ENCODE data around the gene TNFRSF25. TPM values are rescaled to one million over a fixed set of nuclear protein-coding genes. Genes with fewer than 3 reads are reported as not detected.
A peak's percentile ranks its signal among the peaks of the same experiment; 100 is the strongest.

The TNFRSF25 gene
- total and polyA plus RNA-seq, 2 donors (not counting 3 experiments of a cell fraction or from before 2014, with no cell fraction given): 33.9 to 38.8 TPM

GRCh38 chr1:6419397-6419803 lies 46.6 kb downstream of the TNFRSF25 start:
- Histone ChIP-seq H3K36me3 (ENCODE audit: control insufficient read depth in 2 of 2, extremely low read depth in 1 of 2, insufficient read depth in 2 of 2, low read length in 2 of 2) (no peaks in the 10 kb centered on the region), H3K4me1 (ENCODE audit: control insufficient read depth, extremely low read depth, insufficient read depth, low read length) (peaks cover 38% of the 10 kb centered on the region), H4K20me1 (replicated peaks; ENCODE audit: control insufficient read depth, extremely low read depth, insufficient read depth, low read length) (no peaks in the 10 kb centered on the region), H3K27ac (ENCODE audit: insufficient read depth, low read depth, low read length) (no peak overlapping the region), H3K9me1 (replicated peaks; ENCODE audit: control insufficient read depth, extremely low read depth, insufficient read depth, low read length) (no peaks in the 10 kb centered on the region), H3K4me2 (ENCODE audit: insufficient read depth, low read length) (peak overlapping the region; percentile 9), H3K79me2 (ENCODE audit: control insufficient read depth, insufficient read depth, low read length) (no peaks in the 10 kb centered on the region), H3K9me3 (replicated peaks; ENCODE audit: control insufficient read depth, insufficient read depth, low read length) (no peaks in the 10 kb centered on the region), H3K4me3 (replicated peaks in 1 of 3; ENCODE audit: insufficient read depth in 1 of 3, low read depth in 1 of 3, low read length in 3 of 3) (peak overlapping the region in 2 of 3 experiments; percentile 24 to 34), H3K9ac (replicated peaks; ENCODE audit: extremely low read depth, insufficient read depth, low read length) (no peak overlapping the region), H3K27me3 (ENCODE audit: control insufficient read depth in 2 of 2, insufficient read depth in 2 of 2, low read length in 2 of 2) (peaks cover 4 to 8% of the 10 kb centered on the region in 2 experiments), H2AFZ (ENCODE audit: low read depth, low read length) (peak overlapping the region; percentile 30)
- DNase-seq (ENCODE audit: low read depth, low spot score) (no peak), FAIRE-seq (no peak)
- CTCF ChIA-PET: interaction anchor here (0.9 to 11.1 kb wide), 8 partner anchors 10 to 62 kb away, joined by 3 to 202 read pairs (median 4); no protein-coding TSS in a partner anchor
- POLR2A ChIA-PET: no interaction called here
- TF ChIP-seq GATA2 (IDR thresholded peaks at IDR 0.05; ENCODE audit: insufficient read depth, insufficient read length, low read depth, low read length) (no peak), MYC (IDR thresholded peaks at IDR 0.05; ENCODE audit: low read depth, low read length) (no peak), MAX (IDR thresholded peaks at IDR 0.05; ENCODE audit: insufficient read depth, insufficient read length) (no peak), POLR2AphosphoS5 (IDR thresholded peaks at IDR 0.05; ENCODE audit: insufficient read depth, low read depth, low read length) (no peak), CTCF (IDR thresholded peaks at IDR 0.05; ENCODE audit: extremely low read depth in 1 of 2, insufficient read depth in 1 of 2, low read depth in 1 of 2, low read length in 2 of 2) (no peak), JUN (IDR thresholded peaks at IDR 0.05; ENCODE audit: borderline replicate concordance, insufficient read depth, insufficient read length, low read depth) (no peak), FOS (IDR thresholded peaks at IDR 0.05; ENCODE audit: borderline replicate concordance, insufficient read depth, low read length) (no peak), POLR2A (IDR thresholded peaks at IDR 0.05; ENCODE audit: low read depth, low read length) (no peak)
- BruUV-seq (replicated peaks): no TSS peak
- intact Hi-C loops (cut with micrococcal nuclease) (no loop called here), dilution Hi-C loops (cut with MboI; ENCODE audit: extremely low pct_ligation_motif_present, low sequenced_read_pairs) (no loop called here)
